ENCODE data around the gene ANKS1B. TPM values are rescaled to one million over a fixed set of nuclear protein-coding genes. Genes with fewer than 3 reads are reported as not detected.

Gene ANKS1B
- total RNA-seq, 1 donor from 2014 or later, result 2.4 TPM

DNA sequence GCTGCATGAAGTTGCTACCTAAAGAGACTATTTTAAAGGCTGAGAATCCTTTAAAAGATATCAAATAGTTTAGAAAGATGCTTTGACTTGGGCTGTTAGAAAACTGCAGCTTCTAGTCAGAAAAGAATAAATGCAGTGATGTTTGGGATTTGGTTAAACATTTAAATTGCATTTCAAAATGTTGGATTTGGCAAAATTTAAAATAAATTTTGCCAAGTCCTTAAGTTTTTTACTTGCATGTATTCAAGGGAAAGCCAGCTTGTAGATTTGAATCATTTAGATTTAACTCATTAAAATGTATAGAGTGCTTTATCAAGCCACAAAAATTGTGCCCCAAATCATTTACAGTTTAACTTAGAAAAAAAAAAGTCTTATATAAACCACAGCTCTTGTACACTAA, 109.7 kb downstream of the ANKS1B start:
- no peak overlapping the region for H3K4me3 ChIP-seq (ENCODE audit: insufficient read depth, low read depth, low read length)
- Mint-ChIP-seq H3K9me3 (ENCODE audit: unreplicated experiment) (no peaks in the 10 kb centered on the region), H3K27me3 (ENCODE audit: low read depth, unreplicated experiment) (no peaks in the 10 kb centered on the region), H3K4me1 (ENCODE audit: low read depth, unreplicated experiment) (no peaks in the 10 kb centered on the region), H3K36me3 (ENCODE audit: low read depth, unreplicated experiment) (no peaks in the 10 kb centered on the region), H3K27ac (ENCODE audit: unreplicated experiment) (no peak overlapping the region), H3K4me3 (ENCODE audit: unreplicated experiment) (no peak overlapping the region)
- no peaks in the 10 kb centered on the region for H3K9me3 ChIP-seq (ENCODE audit: insufficient read depth, low read depth, low read length)
- H3K9ac ChIP-seq (ENCODE audit: low read length), result no peak overlapping the region
- H3K27me3 ChIP-seq (ENCODE audit: insufficient read depth, low read length), result no peaks in the 10 kb centered on the region
- H2AFZ ChIP-seq (ENCODE audit: low read depth, low read length), result no peak overlapping the region
- H3K36me3 ChIP-seq (ENCODE audit: insufficient read depth, low read length), result no peaks in the 10 kb centered on the region
- no peaks in the 10 kb centered on the region for H3K4me1 ChIP-seq (ENCODE audit: insufficient read depth, low read length)
- DNase-seq (ENCODE audit: low read depth) (no peak), FAIRE-seq (no peak)
- H3K79me2 ChIP-seq (ENCODE audit: insufficient read depth, low read length), result no peaks in the 10 kb centered on the region
- no peak overlapping the region for H3K4me2 ChIP-seq (ENCODE audit: low read length)
- H4K20me1 ChIP-seq (ENCODE audit: insufficient read depth, low read length), result no peaks in the 10 kb centered on the region
- H3K27ac ChIP-seq (ENCODE audit: low read depth, low read length), result no peak overlapping the region
- TF ChIP-seq, protein P1, sequence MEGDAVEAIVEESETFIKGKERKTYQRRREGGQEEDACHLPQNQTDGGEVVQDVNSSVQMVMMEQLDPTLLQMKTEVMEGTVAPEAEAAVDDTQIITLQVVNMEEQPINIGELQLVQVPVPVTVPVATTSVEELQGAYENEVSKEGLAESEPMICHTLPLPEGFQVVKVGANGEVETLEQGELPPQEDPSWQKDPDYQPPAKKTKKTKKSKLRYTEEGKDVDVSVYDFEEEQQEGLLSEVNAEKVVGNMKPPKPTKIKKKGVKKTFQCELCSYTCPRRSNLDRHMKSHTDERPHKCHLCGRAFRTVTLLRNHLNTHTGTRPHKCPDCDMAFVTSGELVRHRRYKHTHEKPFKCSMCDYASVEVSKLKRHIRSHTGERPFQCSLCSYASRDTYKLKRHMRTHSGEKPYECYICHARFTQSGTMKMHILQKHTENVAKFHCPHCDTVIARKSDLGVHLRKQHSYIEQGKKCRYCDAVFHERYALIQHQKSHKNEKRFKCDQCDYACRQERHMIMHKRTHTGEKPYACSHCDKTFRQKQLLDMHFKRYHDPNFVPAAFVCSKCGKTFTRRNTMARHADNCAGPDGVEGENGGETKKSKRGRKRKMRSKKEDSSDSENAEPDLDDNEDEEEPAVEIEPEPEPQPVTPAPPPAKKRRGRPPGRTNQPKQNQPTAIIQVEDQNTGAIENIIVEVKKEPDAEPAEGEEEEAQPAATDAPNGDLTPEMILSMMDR (IDR thresholded peaks at IDR 0.05; ENCODE audit: insufficient read depth, low read depth, low read length), result no peak
- no peak for TF ChIP-seq EZH2 (IDR thresholded peaks at IDR 0.05; ENCODE audit: insufficient read depth, low read length)

DNA sequence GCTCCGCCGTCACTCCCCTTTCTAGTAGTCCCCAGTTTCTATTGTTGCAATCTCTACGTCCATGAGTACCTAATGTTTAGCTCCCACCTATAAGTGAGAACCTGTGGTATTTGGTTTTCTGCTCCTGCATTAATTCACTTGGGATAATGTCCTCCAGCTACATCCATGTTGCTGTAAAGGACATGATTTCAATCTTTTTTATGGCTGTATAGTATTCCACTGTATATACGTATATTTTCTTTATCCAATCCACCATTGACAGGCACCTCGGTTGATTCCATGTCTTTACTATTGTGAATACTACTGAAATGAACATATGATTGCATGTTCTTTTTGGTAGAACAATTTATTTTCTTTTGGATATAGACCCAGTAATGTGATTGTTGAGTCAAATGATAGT, 114.7 kb downstream of the ANKS1B start:
- H3K27me3 ChIP-seq (ENCODE audit: insufficient read depth, low read length), result no peaks in the 10 kb centered on the region
- Mint-ChIP-seq H3K9me3 (ENCODE audit: unreplicated experiment) (no peaks in the 10 kb centered on the region), H3K27ac (ENCODE audit: unreplicated experiment) (no peak overlapping the region), H3K4me1 (ENCODE audit: low read depth, unreplicated experiment) (no peaks in the 10 kb centered on the region), H3K36me3 (ENCODE audit: low read depth, unreplicated experiment) (no peaks in the 10 kb centered on the region), H3K27me3 (ENCODE audit: low read depth, unreplicated experiment) (no peaks in the 10 kb centered on the region), H3K4me3 (ENCODE audit: unreplicated experiment) (no peak overlapping the region)
- no peak for FAIRE-seq
- no peaks in the 10 kb centered on the region for H3K4me1 ChIP-seq (ENCODE audit: insufficient read depth, low read length)
- no peaks in the 10 kb centered on the region for H3K9me3 ChIP-seq (ENCODE audit: insufficient read depth, low read depth, low read length)
- no peak overlapping the region for H3K9ac ChIP-seq (ENCODE audit: low read length)
- no peak overlapping the region for H2AFZ ChIP-seq (ENCODE audit: low read depth, low read length)
- no peak for DNase-seq (ENCODE audit: low read depth)
- TF ChIP-seq, protein P1 (IDR thresholded peaks at IDR 0.05; ENCODE audit: insufficient read depth, low read depth, low read length), result no peak
- H3K4me3 ChIP-seq (ENCODE audit: insufficient read depth, low read depth, low read length), result no peak overlapping the region
- no peaks in the 10 kb centered on the region for H3K79me2 ChIP-seq (ENCODE audit: insufficient read depth, low read length)
- H4K20me1 ChIP-seq (ENCODE audit: insufficient read depth, low read length), result no peaks in the 10 kb centered on the region
- no peak overlapping the region for H3K4me2 ChIP-seq (ENCODE audit: low read length)
- no peaks in the 10 kb centered on the region for H3K36me3 ChIP-seq (ENCODE audit: insufficient read depth, low read length)
- no peak overlapping the region for H3K27ac ChIP-seq (ENCODE audit: low read depth, low read length)

DNA sequence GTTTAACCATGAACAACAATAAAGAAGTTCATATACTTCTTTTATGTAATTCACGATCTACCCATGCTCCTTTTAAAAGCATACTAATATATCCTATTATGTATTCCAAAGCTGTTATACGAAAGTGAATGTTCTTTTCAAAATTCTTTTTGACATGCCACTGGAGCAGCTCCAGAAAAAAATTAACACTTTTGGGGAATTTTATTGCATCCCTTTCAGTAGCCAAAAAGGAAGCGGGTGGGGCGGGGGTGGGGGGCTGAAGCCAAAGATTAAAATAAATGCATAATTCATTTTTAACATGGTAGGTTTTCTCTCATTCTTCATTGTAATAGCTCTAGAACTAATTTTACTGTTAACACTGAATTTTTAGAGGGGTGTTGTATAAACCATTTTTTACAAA, 123.0 kb downstream of the ANKS1B start:
- no peaks in the 10 kb centered on the region for H3K27me3 Mint-ChIP-seq (ENCODE audit: low read depth, unreplicated experiment)
- Histone ChIP-seq H3K4me1 (ENCODE audit: insufficient read depth, low read length) (no peaks in the 10 kb centered on the region), H3K9ac (ENCODE audit: low read length) (no peak overlapping the region), H4K20me1 (ENCODE audit: insufficient read depth, low read length) (no peaks in the 10 kb centered on the region), H2AFZ (ENCODE audit: low read depth, low read length) (no peak overlapping the region), H3K9me3 (ENCODE audit: insufficient read depth, low read depth, low read length) (no peaks in the 10 kb centered on the region), H3K27ac (ENCODE audit: low read depth, low read length) (no peak overlapping the region), H3K79me2 (ENCODE audit: insufficient read depth, low read length) (no peaks in the 10 kb centered on the region), H3K4me2 (ENCODE audit: low read length) (no peak overlapping the region), H3K4me3 (ENCODE audit: insufficient read depth, low read depth, low read length) (no peak overlapping the region), H3K36me3 (ENCODE audit: insufficient read depth, low read length) (no peaks in the 10 kb centered on the region), H3K27me3 (ENCODE audit: insufficient read depth, low read length) (no peaks in the 10 kb centered on the region)
- H3K36me3 Mint-ChIP-seq (ENCODE audit: low read depth, unreplicated experiment), result no peaks in the 10 kb centered on the region
- H3K9me3 Mint-ChIP-seq (ENCODE audit: unreplicated experiment), result no peaks in the 10 kb centered on the region
- TF ChIP-seq, protein P1 (IDR thresholded peaks at IDR 0.05; ENCODE audit: insufficient read depth, low read depth, low read length), result no peak
- no peak for TF ChIP-seq EZH2 (IDR thresholded peaks at IDR 0.05; ENCODE audit: insufficient read depth, low read length)
- no peaks in the 10 kb centered on the region for H3K4me1 Mint-ChIP-seq (ENCODE audit: low read depth, unreplicated experiment)
- FAIRE-seq (no peak), DNase-seq (ENCODE audit: low read depth) (no peak)
- no peak overlapping the region for H3K4me3 Mint-ChIP-seq (ENCODE audit: unreplicated experiment)
- H3K27ac Mint-ChIP-seq (ENCODE audit: unreplicated experiment), result no peak overlapping the region
